Measurements from ENCODE around the gene CATSPER4.
A peak's percentile ranks its signal among the peaks of the same experiment; 100 is the strongest.

The CATSPER4 gene

DNA sequence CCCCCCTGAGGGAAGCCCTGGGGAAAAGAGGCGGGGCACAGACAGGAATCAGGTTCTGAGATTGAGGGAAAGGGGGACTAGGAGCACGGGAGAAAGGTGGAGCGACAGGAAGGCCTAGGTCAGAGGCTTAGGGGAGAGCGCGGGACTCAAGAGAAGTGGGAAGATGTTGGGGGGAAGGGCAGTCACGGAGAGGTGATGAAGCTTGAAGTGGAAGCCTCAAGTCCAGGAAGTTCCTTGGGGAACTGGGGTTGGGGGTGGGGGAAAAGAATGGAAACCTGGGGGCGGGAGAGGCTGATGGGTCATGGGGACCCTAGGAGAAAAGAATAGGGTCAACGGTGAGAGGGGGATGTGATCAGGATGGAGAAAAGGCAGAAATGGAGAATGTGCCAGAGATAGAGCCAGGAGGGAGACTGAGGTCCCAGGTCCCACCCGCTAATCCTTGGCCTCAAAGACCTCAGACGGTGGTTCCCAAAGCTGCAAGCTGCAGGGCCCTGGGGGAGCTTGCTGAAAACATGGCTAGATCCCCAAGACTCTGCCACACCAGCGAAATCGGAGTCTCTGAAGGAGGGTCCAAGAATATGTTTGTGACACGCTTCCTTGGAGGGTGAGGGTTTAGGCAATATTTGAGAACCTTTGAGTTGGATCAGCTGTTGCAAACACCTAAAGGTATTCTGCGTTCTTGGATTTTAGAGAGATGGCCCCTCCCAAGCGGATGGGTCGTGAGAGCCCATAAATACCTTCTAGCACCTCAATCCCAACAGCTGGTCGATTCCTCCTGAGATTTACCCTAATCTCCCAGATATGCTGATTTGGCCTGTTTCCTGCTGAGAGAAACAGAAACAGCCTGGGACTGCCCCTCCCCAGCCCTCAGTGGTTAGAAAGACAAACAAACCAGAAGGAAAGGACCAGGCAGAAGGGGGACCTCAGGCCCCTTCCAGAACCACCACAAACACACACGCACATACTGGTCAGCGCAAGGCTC is 25.2 kb upstream of the CATSPER4 start:
- no peak for DNase-seq

DNA sequence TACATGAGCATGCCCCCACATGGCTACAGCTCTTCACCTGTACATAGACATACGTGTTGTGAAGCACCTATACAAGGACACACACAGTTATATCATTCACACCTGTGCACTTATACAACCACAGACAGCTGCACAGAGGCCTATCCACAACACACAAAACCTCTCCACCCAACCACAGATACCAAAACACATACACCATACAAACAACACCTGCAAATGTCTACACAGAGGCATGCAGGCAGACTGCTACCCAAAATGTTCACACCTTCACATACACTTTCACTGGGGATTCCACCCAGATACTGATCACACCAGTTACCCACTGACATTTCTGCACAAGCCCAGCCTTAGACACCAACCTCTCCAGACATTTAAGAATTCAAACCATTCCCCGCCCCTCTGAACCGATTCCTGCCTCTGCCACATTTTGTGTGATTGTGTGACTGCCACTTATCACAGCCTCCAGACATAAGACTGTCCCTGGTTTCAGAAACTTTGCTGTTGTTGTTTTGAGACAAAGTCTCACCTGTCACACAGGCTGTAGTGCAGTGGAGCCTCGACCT is 23.6 kb upstream of the CATSPER4 start:
- DNase-seq, result no peak

DNA sequence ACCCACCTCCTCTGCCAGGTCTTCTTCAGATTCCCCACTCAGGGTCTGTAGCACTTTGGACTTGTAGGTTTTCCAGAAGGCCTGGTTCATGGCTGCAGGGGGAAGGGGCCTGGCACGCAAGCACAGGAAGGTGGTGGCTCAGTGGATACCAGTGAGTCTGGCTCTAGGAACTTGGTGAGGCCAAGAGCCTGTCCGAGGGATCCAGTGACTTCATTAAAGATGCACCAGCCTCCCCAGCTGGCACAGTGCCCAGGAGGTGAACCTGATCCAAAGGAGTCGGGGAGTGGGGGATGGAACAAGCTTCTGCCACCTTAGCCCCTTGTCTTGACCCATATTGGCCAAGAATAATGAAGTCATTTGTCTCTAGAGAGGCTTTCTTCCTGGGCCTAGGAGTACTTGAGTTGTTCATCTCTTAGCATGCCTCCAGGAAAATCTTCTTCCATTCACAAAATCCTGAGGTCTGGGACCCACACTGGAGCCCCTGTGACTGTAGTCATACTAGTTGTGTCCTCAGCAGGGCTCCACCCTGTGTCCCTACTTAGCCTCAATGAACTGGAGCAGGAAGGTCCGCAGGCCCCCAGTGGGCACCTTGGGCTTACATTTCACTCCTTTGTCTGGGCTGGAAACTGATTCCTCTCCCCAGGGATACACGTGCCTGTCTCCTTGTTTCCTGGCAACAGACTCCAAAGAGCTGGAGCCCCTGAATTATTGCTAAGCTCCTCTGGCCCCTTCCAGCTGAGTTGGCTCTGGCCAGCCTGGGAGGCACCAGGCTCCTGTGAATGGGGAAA is 21.8 kb upstream of the CATSPER4 start, which contains the start of gene C1orf232:
TSS of gene C1orf232 (minus strand) at position 554 of the 788 bp plus-strand sequence. CDS start at position 90, 464 bp downstream.
- peak; percentile 76 for DNase-seq

DNA sequence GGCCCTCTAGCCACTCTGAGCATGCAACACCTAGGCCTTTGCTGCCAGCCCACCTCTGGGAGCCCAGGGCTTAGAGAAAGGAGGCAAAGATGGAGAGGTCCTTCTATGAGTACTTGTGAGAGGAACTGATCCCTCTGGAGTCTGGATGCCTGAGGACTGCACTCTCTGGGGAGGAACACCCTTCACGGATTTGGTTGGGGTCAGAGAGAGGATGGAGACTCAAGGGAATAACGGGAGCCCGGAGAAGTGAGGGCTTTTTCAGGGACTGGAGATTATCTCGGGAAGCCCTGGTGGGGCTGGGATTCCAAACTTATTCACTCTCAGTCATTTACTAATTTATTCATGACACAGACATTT is 21.2 kb upstream of the CATSPER4 start:
- no peak for DNase-seq

DNA sequence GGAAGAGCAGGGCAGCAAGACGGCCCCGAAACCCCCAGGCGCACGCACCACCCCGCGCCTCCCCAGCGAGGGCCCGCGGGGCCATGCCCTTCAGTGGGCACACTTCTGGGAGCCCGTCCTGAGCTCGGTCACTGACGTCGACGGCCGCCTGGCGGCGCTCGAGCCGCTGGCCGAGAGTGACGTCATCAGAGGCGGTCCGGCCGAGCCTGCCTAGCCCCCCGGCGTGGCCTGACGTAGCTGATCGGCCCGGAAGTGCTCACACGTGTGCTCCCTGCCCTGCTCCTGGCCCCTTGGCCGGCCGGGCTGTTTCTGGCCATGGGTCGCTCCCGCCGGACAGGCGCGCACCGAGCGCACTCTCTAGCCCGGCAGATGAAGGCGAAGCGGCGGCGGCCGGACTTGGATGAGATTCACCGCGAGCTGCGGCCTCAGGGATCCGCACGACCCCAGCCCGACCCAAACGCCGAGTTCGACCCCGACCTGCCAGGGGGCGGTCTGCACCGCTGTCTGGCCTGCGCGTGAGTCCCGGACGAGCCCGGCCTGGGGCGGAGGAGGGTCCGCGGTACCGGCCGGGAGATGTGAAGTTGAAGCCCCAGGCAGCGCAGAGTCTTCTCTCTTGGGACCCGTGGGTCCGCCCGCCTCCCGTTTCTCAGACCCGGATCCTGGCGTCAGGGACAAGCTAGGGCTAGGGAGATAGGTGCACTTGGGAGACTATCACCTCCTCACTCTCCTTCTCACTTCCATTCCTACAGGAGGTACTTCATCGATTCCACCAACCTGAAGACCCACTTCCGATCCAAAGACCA is 20.5 kb upstream of the CATSPER4 start, which contains the start of gene ZNF593:
TSS of gene ZNF593 (plus strand) at position 240 of the 803 bp plus-strand sequence. CDS start at position 316, 76 bp downstream.
- DNase-seq, result peak; percentile 93

DNA sequence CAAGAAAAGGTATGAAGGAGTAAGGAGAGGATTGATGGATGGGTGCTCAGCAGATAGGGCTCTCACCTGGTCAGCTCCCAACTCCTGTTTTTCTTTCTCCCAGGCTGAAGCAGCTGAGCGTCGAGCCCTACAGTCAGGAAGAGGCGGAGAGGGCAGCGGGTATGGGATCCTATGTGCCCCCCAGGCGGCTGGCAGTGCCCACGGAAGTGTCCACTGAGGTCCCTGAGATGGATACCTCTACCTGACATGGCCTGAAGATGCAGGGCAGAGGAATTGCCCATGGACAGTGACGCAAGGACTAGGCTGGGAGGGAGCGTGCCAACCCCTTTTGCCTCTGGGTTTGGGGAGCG is 20.0 kb upstream of the CATSPER4 start:
- no peak for DNase-seq

DNA sequence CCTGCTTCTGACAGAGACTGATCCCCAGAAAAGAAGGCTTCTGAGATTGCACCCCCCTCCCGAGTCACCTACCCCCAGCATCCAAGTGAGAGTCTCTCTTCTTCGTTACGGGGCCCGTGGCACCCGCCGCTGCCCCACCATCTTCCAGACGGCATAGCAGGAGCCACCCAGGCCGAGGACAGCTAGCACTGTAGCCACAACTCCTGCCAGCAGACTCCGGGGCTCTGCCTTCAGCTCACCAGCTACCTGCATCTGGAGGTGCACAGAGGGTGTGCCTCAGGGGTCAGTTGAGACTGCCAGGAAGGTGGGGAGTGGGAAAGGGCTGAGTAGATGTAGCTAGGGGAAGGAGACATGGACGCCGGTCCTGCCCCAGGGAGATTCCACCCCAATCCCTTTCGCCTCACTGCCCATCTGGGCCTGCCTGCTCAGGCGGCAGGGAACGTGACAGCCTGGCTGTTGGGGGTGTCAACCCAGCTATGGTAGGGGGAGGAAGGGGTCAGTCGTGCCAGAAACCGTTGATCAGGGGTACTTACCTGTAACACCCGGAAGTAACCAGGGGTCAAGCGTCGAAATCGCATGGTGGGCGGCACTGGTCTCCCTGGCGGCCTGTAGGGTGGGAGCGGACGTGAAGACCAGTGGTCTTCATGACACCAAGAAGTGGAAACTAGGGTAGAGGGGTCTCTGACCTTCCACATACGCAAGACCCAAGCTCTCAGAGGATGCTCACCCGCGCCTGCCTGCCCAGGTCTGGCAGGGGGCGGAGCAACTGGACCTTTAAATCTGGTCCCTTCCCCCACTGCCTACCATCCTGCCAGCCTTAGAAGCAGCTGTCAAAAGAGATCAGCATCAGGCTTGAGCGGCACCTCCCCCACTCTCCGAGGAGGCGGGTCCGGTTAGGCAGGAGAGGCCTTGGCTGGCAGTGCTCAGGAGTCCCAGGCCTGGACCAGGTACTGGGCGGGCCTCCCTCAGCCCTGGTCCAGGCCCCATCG is 19.0 kb upstream of the CATSPER4 start, which contains the start of gene ZNF593OS:
TSS of gene ZNF593OS (minus strand) at position 749 of the 989 bp plus-strand sequence. CDS start at position 578, 171 bp downstream.
- DNase-seq, result peak; percentile 98

DNA sequence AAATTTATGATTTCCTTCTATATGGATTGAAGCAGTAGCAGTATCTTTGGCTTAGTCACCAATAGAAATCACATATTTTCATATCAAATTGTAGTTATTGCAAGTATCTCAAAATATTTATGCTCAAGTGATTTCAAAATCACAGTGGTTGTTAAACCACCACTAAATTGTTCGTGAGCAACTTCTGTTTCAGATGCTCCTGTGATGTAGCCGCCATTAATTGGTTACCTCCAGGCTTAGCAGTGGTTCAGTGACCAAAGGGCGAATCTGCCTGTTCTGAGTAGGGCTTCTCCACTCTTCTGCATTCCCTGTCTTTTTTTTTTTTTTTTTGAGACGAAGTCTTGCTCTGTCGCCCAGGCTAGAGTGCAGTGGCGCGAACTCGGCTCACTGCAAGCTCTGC is 15.1 kb upstream of the CATSPER4 start:
- no peak for DNase-seq

DNA sequence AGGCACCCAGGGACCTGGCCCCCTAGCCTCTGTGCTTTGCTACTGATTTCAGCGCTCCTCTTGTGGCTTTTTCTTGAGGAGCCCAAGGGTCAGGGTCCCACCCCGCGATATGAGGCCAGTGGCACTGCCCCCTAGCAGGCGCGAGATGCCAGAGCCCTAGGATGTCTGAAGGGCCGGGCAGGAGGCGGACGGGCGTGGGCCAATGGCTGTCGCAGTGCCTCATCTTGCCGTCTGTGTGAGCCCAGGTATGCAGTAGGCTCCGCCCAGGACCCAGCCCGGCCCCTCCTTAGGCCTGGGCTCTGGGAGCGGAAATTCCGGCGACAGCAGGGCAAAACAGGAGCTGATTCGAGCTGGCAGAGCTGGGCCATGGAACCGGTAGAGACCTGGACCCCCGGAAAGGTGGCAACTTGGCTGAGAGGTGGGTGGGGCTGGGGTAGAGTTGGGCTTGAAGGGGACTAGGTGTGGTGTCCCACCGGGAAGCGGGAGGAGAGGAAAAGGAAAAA is 13.2 kb upstream of the CATSPER4 start, which contains the start of gene CNKSR1:
TSS of gene CNKSR1 (plus strand) at position 310 of the 503 bp plus-strand sequence. CDS start at position 367, 57 bp downstream.
- DNase-seq, result no peak

DNA sequence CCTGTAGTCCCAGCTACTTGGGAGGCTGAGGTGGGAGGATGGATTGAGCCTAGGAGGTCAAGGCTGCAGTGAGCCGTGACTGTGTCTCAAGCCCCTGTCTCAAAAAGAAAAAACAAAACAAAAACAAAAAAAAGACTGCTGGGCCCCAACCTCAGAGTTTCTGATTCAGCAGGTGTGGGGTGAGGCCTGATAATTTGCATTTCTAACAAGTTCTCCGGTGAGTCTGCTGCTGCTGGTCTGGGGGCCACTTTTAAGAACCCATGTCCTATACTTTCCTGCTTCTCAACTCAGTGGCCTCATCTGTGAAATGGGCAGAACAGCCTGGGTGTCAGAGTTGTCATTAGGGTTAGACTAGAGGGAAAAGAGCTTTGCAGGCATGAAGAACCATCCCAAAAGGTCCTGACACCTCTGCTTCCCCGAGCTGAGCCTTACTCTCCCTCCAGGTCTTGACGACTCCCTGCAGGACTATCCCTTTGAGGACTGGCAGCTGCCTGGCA is 10.3 kb upstream of the CATSPER4 start:
- DNase-seq, result no peak

DNA sequence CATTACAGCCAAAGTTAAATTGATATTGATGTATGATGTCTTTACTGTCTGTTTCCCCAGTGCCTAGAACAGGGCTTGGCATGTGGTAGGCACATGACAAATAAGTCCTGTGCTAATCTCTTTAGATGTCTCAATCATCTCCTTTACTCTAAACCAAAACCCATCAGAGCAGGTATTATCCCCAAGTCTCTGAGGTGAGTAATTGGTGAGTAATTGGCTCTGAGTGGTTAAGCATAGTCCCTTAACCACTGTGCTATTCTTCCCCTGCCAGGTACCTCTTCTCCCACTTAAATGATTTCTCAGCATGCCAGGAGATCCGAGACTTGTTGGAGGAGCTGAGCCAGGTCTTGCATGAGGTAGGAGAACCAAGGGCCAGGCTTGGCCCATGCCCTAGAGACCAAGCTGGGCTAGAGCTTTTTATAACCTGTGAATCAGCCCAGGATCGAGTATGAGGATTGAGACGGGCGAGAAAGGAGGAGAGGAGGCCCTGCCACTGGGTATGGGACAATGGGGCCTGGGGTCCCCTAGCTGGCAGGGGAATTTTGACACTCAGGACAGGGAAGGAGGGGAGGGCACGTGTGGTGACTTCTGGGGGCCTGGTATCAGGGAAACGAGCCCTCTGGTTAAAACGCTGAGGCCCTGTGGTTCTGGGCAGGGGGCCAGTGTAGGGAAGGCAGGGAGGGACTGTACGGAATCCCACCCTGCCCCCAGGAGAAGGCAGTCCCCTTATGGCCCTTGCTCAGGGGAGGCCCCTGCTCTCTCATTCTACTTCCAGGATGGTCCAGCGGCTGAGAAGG is 8.6 kb upstream of the CATSPER4 start:
- no peak for DNase-seq

DNA sequence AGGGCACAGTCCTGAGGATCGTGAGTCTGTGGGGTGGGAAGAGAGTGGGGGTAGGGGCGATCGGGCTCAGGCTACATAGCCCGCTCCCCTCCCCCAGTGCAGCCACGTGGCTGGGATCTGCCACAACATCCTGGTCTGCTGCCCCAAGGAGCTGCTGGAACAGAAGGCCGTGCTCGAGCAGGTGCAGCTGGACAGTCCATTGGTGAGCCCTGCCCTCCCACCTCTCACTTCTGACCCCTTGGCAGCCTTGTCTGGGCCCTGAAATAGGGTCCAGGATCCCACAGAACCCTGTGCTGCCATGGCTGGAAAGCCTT is 8.1 kb upstream of the CATSPER4 start:
- no peak for DNase-seq

DNA sequence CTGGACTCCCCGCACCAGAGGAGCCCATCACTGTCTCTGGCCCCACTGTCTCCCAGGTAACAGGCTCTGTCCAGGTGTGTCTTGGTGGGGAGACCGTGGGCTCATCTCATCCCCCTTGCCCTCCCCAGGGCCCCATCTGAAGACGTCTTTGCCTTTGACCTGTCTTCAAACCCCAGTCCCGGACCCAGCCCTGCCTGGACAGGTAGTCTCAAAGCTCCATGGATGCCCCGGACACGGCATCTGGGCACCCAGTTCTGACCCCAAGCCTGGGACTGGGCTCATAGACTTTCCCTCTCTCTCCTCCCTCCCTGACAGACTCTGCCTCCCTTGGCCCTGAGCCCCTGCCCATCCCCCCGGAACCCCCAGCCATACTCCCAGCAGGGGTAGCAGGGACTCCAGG is 6.3 kb upstream of the CATSPER4 start:
- DNase-seq, result no peak

DNA sequence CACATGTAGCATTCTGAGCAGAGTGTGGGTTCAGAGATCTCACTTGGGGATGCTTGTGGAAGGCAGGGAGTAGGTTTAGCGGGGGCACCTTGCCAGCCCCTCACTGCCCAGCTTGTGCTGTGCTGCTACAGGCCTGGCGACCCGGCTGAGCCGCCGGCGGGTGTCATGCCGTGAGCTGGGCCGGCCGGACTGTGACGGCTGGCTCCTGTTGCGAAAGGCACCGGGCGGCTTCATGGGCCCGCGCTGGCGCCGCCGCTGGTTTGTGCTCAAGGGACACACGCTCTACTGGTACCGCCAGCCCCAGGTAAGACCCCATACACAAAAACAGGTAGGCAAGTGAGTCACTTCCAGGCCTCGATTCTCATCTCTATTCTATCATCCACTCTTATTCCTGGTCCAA is 5.5 kb upstream of the CATSPER4 start:
- no peak for DNase-seq

DNA sequence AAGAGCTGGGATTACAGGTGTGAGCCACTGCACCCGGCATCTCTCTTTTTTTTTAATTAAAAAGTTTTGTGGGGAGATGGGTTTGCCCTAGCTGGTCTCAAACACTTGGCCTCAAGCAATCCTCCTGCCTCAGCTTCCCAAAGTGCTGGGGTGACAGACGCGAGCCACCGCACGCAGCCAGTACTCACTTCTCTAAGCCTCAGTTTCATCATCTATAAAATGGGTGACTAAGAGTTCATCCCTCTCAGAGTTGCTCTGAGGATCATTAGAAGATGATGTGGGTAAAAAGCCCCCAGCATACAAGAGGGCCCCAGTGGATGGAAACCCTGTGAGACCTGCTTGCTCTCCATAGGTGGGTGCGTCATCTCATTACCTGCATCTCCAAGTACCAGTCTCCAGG is 2.5 kb upstream of the CATSPER4 start:
- DNase-seq, result no peak

DNA sequence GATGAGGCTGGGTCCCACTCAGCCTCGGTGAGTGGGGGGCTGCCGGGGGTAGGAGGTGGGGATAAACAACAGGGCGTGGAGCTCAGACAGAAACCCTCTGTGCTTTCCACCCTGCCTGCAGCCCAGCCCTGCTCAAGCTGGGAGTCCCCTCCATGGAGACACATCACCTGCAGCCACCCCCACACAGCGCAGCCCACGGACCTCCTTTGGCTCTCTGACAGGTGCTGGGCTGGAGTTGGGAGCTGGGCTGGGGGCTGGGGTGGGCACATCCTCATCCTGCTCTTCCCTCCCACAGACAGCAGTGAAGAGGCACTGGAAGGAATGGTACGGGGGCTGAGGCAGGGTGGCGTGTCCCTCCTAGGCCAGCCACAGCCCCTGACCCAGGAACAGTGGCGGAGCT is 1.9 kb upstream of the CATSPER4 start:
- DNase-seq, result no peak

DNA sequence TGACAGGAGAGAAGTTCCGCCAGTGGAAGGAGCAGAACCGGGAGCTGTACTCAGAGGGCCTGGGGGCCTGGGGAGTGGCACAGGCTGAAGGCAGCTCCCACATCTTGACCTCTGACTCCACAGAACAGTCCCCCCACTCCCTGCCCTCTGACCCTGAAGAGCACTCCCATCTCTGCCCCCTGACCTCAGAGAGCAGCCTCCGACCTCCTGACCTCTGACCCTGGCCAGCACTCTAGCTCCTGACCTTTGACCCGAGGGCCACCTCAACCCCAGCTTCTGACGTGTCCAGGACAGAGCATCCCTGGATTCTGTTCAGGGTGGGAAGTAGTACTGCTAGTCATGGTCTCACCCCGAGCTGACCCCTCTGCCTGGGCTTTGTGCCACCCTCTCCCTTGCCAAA is 1.1 kb upstream of the CATSPER4 start:
- no peak for DNase-seq

DNA sequence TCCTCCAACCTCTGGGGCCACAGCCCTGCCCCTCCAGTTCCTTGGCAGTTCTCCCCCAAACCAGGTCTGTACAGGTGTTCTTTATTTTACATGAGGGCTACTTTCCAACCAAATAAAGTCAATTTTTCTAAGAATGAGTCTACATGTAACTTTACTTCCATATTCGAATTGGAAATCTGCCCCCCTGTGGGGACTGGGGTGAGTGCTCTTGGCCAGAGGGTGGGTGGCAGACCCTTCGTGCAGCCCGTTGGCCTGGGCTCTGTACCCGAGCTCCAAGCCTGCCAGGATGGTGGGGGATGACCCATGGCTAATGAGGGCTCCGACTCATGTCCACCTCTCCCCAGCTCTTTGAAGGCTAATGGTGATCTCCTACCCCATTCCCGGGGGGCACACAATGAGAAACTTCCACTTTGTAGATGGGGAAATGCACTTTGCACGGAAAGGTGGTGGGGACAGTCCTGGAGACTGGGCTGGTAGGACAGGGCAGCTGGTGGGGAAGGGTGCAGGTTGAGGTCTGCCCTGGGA is 589 bp upstream of the CATSPER4 start:
- no peak for DNase-seq

DNA sequence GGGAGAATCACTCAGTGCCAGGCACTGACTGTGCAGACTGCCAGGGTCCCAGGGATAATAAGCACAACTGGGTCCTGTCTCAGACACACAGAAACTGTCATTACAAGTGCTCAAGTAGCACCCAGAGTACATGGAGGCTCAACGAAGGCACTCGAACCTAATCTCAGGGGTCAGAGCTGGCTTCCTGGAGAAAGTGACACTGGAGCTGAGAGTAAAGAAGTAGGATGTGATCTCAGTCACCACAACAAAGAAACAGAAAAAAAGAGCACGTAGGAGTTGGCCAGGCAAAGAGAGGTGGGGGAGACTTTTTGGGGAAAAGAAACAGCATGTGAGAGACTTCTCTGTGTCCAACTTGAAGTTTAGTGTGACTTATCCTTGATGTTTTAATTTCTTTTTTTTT is 1.3 kb downstream of the CATSPER4 start:
- DNase-seq, result no peak

DNA sequence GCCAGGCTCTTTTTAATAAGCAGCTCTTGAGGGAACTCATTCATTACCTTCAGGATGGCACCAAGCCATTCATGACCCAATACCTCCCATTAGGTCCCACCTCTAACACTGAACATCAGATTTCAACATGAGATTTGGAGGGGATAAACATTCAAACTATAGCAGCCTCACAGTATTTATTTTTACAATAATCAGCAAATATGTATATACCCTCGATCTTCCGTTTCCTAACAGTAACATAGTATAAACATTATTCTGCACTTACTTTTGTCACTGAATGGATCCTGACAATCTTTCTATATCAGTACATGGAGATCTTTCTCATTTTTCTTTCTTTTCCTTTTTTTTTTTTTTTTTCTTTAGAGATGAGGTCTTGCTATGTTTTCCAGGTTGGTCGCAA is 5.4 kb downstream of the CATSPER4 start:
- DNase-seq, result no peak

Measured in retina (tissue), 1 donor.